GM08714 (cell line): ENCODE measurements around the gene ASTN1.

ENCODE experiments used
- H3K4me3 ChIP-seq: fragments of 200-500 bp; sonication (Bioruptor generic); 2 replicates; pipeline ENCODE4 v1.5.1; 2014; ENCODE audit warnings: mild to moderate bottlenecking, low read length, inconsistent platforms
- ZNF274 ChIP-seq: IDR thresholded peaks from 2 replicates; pipeline ENCODE4 v1.6.1; 2012; ENCODE audit warnings: mild to moderate bottlenecking, low read depth, low read length

The ASTN1 gene

DNA sequence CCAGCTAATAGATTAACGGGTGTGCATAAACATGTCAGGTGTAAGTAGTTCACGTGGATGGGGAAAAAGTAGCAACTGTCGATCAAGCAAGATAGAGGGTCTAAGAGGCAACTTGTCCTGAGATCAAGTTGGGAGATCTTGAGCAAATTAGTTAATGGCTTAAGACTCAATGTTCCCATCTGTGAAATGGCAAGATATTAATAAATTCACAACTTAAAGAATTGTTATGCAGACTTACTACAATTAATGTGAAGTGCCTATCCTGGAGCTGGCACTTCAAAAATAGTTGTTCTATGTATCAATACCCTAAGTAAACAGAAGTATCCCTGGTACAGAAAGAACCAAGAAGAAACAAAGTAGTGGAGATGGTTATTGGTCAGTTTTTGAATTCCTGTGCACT lies 312.4 kb downstream of the ASTN1 start:
- no peak overlapping the region for H3K4me3 ChIP-seq
- no peak for TF ChIP-seq ZNF274

DNA sequence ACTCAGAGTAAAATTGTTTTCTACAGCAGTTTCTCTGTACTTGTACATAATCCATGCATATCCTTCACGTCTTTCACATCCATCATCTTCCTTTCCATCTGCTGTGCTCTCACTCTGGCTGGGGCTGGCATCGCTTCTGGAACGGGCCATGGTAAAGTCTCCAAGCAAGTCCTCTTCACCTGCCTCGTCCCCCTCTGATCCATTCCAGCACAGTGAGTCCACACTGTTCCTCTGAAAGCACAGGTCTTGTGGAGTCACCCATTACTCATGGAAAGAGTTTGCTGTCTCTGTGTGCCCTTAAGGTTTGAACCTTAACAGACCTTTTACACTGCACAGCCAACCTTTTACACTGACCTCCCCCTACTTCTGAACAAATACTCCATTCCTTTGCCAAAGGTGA lies 313.6 kb downstream of the ASTN1 start:
- TF ChIP-seq ZNF274, result no peak
- H3K4me3 ChIP-seq, result no peak overlapping the region

DNA sequence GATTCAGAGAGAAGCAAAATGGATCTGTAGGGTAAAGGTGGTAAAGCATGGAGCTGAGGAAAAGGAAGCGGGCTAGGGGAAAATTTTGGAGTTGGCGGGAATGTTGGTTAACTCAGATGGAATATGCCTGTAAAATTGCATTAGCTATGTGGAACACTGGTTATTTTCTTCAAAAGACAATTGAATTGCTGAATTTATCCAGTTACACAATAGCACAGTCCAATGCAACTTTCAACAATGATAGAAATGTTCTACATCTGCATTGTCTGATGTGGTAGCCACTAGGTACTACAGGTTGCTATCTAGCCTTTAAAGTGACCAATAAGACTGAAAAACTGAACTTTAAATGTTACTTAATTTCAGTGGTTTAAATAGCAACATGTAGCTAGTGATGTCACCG lies 315.2 kb downstream of the ASTN1 start:
- TF ChIP-seq ZNF274, result no peak
- no peak overlapping the region for H3K4me3 ChIP-seq

DNA sequence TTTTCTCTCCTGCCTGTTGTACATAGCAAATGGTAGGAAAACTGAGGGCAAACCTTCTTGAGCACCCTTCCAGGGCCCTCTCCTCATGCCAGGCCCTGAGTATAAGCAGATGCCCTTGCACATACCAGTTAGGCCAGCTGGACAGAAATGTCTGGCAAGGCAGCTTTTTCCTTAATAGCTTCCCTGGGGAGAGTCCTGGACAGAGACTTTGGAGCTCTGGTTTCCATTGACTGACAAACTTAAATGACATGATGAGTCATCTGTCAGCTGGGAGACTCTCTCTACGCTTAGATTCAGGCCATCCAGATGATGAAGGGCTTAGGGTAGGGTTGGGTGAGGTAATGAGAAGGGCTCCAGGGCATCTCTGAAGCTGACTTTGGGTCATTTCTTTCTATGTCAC lies 317.5 kb downstream of the ASTN1 start:
- no peak for TF ChIP-seq ZNF274
- no peak overlapping the region for H3K4me3 ChIP-seq

DNA sequence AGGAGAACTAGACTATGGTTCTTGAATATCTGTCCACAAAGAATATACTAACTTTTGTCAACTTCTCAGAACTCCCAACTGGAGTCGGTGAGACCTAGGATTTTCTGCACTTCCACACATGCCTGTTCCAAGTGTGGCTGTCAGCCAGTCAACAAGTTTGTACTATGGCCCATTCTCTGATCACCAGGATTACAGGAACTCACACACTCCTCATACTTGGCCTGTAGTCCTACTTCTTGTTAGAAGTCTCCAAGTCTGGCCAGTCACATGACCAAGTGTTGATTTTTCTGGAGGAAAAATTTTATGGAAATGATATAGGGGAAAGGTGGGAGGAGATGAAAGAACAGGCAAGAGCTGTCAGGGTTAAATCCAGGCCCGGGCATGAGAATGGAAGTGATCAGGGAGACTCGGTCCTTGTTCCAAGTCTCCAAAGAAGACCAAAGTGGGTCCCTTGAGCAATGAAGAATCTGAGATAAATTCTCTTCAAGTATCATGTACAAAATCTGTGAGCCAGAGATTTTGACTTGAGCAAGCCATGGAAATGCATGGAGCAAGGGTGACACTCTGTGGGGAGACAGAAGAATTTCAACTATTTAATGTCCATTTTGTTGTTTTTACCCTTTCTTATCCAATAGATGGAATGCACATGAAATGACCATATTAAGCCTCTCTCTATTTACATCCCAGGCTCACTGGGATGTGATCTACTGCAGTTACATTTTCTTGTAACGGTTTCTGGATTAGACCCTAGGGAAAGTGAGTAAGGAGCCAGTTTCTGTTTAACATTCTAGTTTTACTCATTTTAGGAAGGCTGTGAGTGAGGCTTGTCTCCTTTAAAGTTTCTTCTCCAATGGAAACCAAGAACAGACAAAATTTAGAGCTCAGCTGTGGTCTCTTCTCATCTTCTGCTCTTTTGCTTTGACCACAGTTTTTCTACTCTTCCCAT lies 320.9 kb downstream of the ASTN1 start:
- H3K4me3 ChIP-seq, result no peak overlapping the region
- TF ChIP-seq ZNF274, result no peak

DNA sequence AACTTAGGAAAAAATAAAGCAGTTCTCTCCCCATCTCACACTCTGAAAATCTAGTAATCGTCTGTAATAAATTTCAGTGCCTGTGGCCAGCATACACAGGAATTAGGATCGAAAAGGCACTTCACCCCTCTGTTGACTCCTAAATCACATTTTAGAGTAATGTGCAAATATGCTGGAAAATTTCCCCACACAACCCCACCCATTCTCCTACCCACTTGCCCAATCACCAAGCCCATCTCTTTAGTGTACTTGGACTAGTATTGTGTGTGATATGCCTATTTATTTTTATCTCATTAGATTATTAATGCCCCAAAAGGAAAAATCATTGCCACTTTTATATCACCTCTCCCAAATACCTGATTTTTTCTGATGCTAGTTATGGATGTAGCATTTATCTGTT lies 323.3 kb downstream of the ASTN1 start:
- TF ChIP-seq ZNF274, result no peak
- no peak overlapping the region for H3K4me3 ChIP-seq

DNA sequence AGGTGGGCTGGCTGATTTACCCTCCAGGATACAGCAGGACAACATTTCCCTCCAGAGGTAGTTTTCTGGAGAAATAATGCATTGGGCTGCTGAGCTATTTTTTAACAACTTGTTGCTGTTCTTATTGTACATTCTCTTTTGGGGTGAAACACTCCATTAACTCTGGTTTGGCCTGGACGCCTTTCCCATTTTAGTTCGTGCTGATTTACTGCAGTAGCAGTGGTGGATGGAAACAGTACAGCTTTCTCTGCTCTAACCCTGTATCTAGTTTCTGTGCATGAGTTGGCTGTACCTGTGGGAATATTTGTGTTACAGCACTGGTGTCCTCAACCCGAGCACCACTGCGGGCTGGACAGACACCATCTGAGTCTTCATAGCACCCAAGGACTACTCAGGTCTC lies 325.3 kb downstream of the ASTN1 start:
- no peak for TF ChIP-seq ZNF274
- H3K4me3 ChIP-seq, result no peak overlapping the region

DNA sequence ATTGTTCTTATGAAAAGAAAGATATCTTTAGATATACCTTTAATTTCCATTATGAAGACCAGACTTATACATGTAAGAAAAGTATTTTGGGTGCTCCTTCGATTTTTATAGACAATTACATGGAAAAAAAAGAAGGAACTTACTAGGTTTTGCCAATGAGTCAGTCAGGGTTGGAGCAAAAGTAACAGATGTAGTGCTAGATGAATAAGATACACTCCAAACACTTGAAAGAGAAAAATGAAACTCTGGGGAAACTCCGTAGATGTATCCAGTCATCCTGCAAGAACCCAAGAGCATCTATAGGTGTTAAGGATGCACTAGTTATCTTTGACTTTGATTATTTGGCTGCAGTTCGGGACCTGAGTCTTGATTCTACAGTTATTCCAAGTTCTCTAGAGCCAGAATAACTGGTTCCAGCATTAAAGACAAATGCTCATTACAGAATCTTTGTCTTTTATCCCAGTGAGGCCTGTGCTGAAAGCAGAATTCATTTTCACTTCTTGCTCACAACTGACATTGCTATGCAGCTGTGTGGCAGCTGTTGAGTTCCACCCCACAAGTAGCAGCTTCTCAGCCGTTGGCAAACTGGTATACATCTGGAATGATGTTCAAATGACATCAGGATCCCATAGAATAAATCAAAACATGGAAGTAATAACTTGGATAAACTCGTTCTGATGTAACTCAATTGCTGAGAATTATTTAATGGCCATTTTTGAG lies 326.1 kb downstream of the ASTN1 start:
- H3K4me3 ChIP-seq, result no peak overlapping the region
- TF ChIP-seq ZNF274, result no peak

DNA sequence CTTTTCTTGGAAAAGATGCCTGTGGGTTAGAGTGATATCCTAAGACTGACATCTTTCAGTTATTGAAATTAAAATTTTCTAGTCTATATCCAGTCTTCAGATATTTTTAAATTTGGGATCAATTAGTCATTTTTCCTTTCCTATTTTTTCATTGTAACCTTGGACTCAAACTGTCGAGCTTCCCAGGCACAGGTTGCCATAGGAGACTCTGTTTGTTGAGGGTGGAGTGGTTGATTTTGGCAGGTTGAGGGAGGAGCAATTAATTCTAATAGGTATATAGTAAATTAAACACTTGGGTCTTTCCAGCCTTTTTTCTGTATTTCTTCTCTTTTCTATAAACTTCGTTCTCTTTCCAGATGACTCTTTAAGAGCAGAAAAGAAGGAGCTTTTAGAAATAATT lies 326.8 kb downstream of the ASTN1 start:
- no peak for TF ChIP-seq ZNF274
- no peak overlapping the region for H3K4me3 ChIP-seq

DNA sequence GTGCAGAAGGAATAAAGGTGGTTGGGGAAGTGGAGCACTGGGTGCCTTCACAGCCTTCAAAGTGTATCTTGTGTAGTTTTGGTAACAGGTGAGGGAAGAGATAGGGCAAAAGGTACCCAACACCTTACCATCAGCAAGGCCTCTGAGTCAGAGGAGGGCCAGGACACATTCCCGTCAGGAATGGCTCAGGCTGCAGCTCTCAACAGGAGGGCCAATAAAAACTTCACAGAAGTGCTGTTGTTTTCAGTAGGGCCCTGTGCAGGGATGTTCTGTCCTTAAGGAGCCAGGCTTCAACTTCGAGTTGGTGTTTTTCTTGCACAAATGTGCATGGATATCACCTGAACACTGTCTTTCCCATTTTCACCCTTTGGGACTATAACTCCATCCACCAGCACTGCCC lies 333.4 kb downstream of the ASTN1 start:
- TF ChIP-seq ZNF274, result no peak
- no peak overlapping the region for H3K4me3 ChIP-seq

DNA sequence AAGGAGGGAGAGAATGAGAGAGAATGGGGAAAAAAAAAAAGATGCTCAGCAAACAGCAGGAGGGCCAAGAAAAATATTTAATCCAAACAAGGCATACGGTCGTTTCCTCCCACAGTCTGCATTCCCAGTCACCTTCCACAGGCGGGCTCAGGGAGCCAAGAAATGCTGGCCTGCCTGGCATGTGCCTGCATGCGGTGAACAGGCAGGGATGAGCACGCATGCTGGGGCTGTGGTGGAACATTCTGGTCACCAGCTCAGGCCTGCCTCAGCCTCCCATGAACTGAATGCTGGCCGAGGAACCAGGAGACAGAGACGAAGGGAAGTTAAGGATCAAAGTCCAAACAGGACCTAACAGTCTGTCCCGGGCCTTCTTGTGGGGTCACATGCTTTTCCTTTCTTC lies 335.3 kb downstream of the ASTN1 start:
- H3K4me3 ChIP-seq, result no peak overlapping the region
- TF ChIP-seq ZNF274, result no peak

DNA sequence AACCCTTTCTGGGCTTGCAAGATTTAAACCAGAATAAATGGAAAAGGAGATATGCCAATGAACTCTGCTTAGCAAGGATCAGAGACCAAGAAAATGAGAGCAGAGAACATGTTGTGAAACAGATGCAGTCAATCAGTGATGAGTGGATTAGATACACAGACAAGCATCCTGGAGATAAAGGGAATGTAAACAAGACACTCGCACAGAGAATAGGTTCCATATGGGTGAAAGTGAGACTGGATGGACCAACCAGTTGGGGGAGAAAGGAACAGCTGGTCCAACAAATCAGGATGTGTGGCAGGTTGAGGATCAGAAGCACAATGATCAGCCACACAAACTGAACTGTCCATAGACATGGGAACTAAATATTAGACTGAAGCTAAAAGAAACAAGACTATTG lies 338.2 kb downstream of the ASTN1 start:
- no peak for TF ChIP-seq ZNF274
- H3K4me3 ChIP-seq, result no peak overlapping the region

DNA sequence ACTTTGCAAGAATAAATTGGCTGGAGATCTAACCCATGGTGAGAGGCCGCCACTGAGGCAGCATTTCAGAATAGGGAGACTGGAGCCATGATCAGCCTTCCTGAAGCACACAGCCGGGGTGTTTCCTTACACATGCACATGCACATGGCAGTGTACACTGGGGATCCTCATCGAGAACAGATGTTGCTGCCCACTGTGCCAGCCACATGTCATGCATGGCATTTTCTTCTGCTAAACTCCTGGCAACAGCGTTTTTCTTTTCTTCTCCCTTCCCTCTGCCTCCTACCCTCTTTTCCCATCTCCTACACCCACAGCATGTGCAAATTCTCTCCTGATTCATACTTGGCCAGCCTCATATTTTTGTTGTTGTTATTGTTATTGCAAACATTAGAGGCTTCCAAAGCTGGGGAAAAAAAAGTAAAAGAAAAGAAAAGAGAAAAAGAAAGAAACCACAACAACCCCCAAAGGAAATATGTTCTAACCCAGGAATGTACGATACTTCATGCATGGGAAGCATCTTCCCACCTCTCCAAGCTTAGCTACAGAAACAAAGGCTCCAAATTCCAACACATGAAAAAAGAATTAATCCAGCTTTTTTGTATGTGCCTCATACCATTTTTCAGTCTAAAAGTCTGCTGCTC lies 344.0 kb downstream of the ASTN1 start:
- TF ChIP-seq ZNF274, result no peak
- H3K4me3 ChIP-seq, result no peak overlapping the region

DNA sequence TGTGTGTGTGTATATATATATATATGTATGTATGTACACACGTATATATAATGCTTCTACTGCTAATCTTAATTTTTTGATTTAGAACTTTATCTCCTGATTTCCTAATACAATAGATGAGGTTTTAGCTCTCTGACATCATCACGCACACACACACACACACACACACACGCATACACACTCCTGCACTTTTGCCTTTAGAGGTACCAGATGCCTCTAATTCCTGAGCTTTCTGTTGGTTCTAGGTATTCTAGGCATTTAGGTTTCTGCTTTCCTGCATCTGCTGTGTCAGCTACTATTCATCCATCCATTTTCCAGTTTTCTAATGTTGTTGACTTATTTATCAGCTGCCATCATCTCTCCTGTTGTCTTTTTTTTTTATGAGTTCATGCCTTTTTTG lies 348.3 kb downstream of the ASTN1 start:
- TF ChIP-seq ZNF274, result no peak
- H3K4me3 ChIP-seq, result no peak overlapping the region

DNA sequence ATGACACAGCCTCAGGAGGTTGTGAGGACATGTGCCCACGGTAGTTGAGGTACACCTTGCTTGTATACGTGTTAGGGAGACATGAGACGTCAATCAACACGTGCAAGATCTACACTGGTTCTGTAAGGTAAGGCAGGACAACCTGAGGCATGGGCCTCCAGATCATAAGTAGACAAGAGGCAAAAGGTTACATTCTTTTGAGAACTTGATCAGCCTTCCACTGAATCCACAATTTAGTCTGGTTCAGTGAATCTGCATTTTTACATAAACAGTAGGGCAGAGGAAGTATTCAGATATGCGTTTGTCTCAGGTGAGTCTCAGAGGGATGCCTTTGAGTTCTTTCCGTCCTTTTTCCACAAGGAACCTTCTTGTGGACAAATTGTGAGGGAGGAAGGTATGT lies 348.9 kb downstream of the ASTN1 start:
- TF ChIP-seq ZNF274, result no peak
- H3K4me3 ChIP-seq, result no peak overlapping the region
